IMR-90 (cell line): ENCODE data around the gene CBX6. TPM values are rescaled to one million over a fixed set of nuclear protein-coding genes. Genes with fewer than 3 reads are reported as not detected.

Source experiments
- ATAC-seq: fragments of 200-7000 bp; cut with Tn5 transposase; 2 replicates; pipeline ENCODE4 v1.9.1; 2020; ENCODE audit warnings: low read depth, mild to moderate bottlenecking, moderate library complexity
- BruUV-seq: library from RNA; stranded (reverse); fragments of 400-500 nt; replicated peaks from 2 replicates; lab custom pipeline; 2021; lab: Mats Ljungman, UMichigan
- CTCF ChIA-PET: fragments of 300-600 bp; formaldehyde crosslinking; extraction: SDS; loops from one replicate; lab custom pipeline; 2021; ENCODE audit warnings: antibody characterized with exemption; lab: Yijun Ruan, JAX
- POLR2A ChIA-PET: fragments of 300-600 bp; sonication (Branson Sonifier 250); formaldehyde crosslinking; loops from one replicate; lab custom pipeline; 2022; ENCODE audit warnings: antibody characterized with exemption; ENCODE audit not compliant: unreplicated experiment; lab: Charles Lee
- DNase-seq: peaks from one replicate; pipeline ENCODE4 v3.0.0; 2013
- H2AFZ ChIP-seq: replicated peaks from 2 replicates; pipeline ENCODE3; 2013; ENCODE audit warnings: low read length, mild to moderate bottlenecking; ENCODE audit not compliant: poor library complexity
- H2AK5ac ChIP-seq: 2 replicates; pipeline ENCODE4 v1.6.1; 2013; ENCODE audit warnings: low read depth, low read length, inconsistent platforms
- H2AK9ac ChIP-seq: replicated peaks from 2 replicates; pipeline ENCODE3; 2013; ENCODE audit warnings: mild to moderate bottlenecking, low read depth, low read length, moderate library complexity; ENCODE audit not compliant: poor library complexity
- H2BK120ac ChIP-seq: 2 replicates; pipeline ENCODE4 v1.6.1; 2013; ENCODE audit warnings: low read depth, low read length, inconsistent platforms
- H2BK15ac ChIP-seq: 3 replicates; pipeline ENCODE4 v1.6.1; 2013; ENCODE audit warnings: low read depth, low read length, inconsistent platforms
- H2BK20ac ChIP-seq: 2 replicates; pipeline ENCODE4 v1.6.1; 2013; ENCODE audit warnings: low read depth, mild to moderate bottlenecking, inconsistent platforms, low read length, moderate library complexity
- H2BK5ac ChIP-seq: 2 replicates; pipeline ENCODE4 v1.6.1; 2013; ENCODE audit warnings: mild to moderate bottlenecking, low read depth, low read length, inconsistent platforms; ENCODE audit not compliant: poor library complexity, severe bottlenecking
- H3K14ac ChIP-seq: replicated peaks from 2 replicates; pipeline ENCODE4 v1.6.1; 2013; ENCODE audit warnings: low read depth, low read length, inconsistent platforms
- H3K18ac ChIP-seq: 2 replicates; pipeline ENCODE4 v1.6.1; 2013; ENCODE audit warnings: low read depth, low read length, control low read depth
- H3K23ac ChIP-seq: 2 replicates; pipeline ENCODE4 v1.6.1; 2013; ENCODE audit warnings: low read depth, low read length, inconsistent platforms
- H3K27ac ChIP-seq: 2 replicates; pipeline ENCODE4 v1.5.1; 2013; ENCODE audit warnings: mild to moderate bottlenecking, control low read depth, low read length; ENCODE audit not compliant: insufficient read depth
- H3K27me3 ChIP-seq: 2 replicates; pipeline ENCODE4 v1.6.1; 2013; ENCODE audit warnings: low read length; ENCODE audit not compliant: control insufficient read depth, insufficient read depth
- H3K36me3 ChIP-seq: 2 replicates; pipeline ENCODE4 v1.6.1; 2013; ENCODE audit warnings: low read length, mixed read lengths; ENCODE audit not compliant: control insufficient read depth, insufficient read depth
- H3K4ac ChIP-seq: 2 replicates; pipeline ENCODE4 v1.6.1; 2013; ENCODE audit warnings: low read depth, low read length, inconsistent platforms
- H3K4me1 ChIP-seq: 2 replicates; pipeline ENCODE4 v1.6.1; 2013; ENCODE audit warnings: low read length, mixed read lengths; ENCODE audit not compliant: control insufficient read depth, insufficient read depth
- H3K4me2 ChIP-seq: 2 replicates; pipeline ENCODE4 v1.6.1; 2013; ENCODE audit warnings: low read depth, mild to moderate bottlenecking, control low read depth, low read length, moderate library complexity
- H3K4me3 ChIP-seq: 2 replicates; pipeline ENCODE4 v1.5.1; 2013; ENCODE audit warnings: low read depth, mild to moderate bottlenecking, control low read depth, low read length, moderate library complexity; ENCODE audit not compliant: insufficient read depth
- H3K56ac ChIP-seq: 2 replicates; pipeline ENCODE4 v1.6.1; 2013; ENCODE audit warnings: low read length, inconsistent platforms; ENCODE audit not compliant: insufficient read depth; ENCODE audit errors: extremely low read depth
- H3K79me1 ChIP-seq, 2 experiments: 2 replicates each; pipeline ENCODE4 v1.6.1; 2013; ENCODE audit warnings: low read length in 2 of 2, inconsistent platforms in 1 of 2, low read depth in 1 of 2
- H3K9ac ChIP-seq: 2 replicates; pipeline ENCODE4 v1.6.1; 2013; ENCODE audit warnings: low read depth, low read length, control low read depth
- H3K9me1 ChIP-seq: 2 replicates; pipeline ENCODE4 v1.6.1; 2013; ENCODE audit warnings: low read length, inconsistent platforms; ENCODE audit not compliant: insufficient read depth
- H3K9me3 ChIP-seq: 2 replicates; pipeline ENCODE4 v1.6.1; 2013; ENCODE audit warnings: low read length; ENCODE audit not compliant: control insufficient read depth, insufficient read depth
- H4K20me1 ChIP-seq: 2 replicates; pipeline ENCODE4 v1.6.1; 2013; ENCODE audit warnings: low read length, inconsistent platforms; ENCODE audit not compliant: insufficient read depth
- H4K5ac ChIP-seq: 2 replicates; pipeline ENCODE4 v1.6.1; 2013; ENCODE audit warnings: mild to moderate bottlenecking, low read depth, low read length, control low read depth
- H4K8ac ChIP-seq, 2 experiments: 2 replicates each; pipeline ENCODE4 v1.6.1; 2013; ENCODE audit warnings: low read depth in 2 of 2, low read length in 2 of 2, control low read depth in 1 of 2, inconsistent platforms in 1 of 2
- H4K91ac ChIP-seq: 2 replicates; pipeline ENCODE4 v1.6.1; 2013; ENCODE audit warnings: low read depth, low read length, inconsistent platforms; ENCODE audit not compliant: insufficient read depth
- MAZ ChIP-seq: IDR thresholded peaks from 2 replicates; pipeline ENCODE4 v1.6.1; 2012; ENCODE audit warnings: low read depth, mild to moderate bottlenecking, low read length, improper control_type of control experiment, moderate library complexity, borderline replicate concordance
- WGBS, 2 experiments: methylation state at CpG; one replicate each; pipeline versions ENCODE4 v1.1.5 to v1.1.7; 2013; ENCODE audit warnings: missing lambda C conversion rate in 2 of 2; ENCODE audit not compliant: insufficient read length in 1 of 2; ENCODE audit errors: extremely low coverage in 2 of 2; 5-methylcytosine and 5-hydroxymethylcytosine counted together
- dilution Hi-C: fragments of 300-500 bp; cut with HindIII; formaldehyde crosslinking; loops from one replicate; pipeline ENCODE4 v1.14.3; 2018; ENCODE audit warnings: low sequenced_read_pairs; ENCODE audit not compliant: unreplicated experiment
- in situ Hi-C: fragments of 300-500 bp; cut with MboI; formaldehyde crosslinking; loops from 3 replicates; pipeline ENCODE4 v1.14.3; 2019; ENCODE audit warnings: low sequenced_read_pairs, inconsistent platforms, mixed read lengths
- intact Hi-C: fragments of 100-400 bp; cut with micrococcal nuclease; formaldehyde crosslinking; loops from 2 replicates; pipeline ENCODE4 v1.10.0; 2022
- polyA plus RNA-seq, 3 experiments: library from polyadenylated mRNA; depleted of rRNA; stranded (reverse); fragments of >200 nt; gene quantifications; 2 replicates each; pipeline ENCODE4 v1.2.3, GENCODE V29; 2012; ENCODE audit warnings: low replicate concordance in 1 of 3
- total RNA-seq: library from RNA; depleted of rRNA; stranded (reverse); fragments of >200 nt; gene quantifications from 2 replicates; pipeline ENCODE4 v1.2.3, GENCODE V29; 2012
- TF ChIP-seq, protein P1 (sequence below): fragments of 150-350 bp; IDR thresholded peaks from 2 replicates; pipeline ENCODE4 v1.6.1; 2017; ENCODE audit warnings: mild to moderate bottlenecking, antibody characterized with exemption, low read length, low read depth

CBX6 gene
- total and polyA plus RNA-seq, 2 of the 4 experiments (the other 2 are of a cell fraction): 15.2 to 19.0 TPM

DNA sequence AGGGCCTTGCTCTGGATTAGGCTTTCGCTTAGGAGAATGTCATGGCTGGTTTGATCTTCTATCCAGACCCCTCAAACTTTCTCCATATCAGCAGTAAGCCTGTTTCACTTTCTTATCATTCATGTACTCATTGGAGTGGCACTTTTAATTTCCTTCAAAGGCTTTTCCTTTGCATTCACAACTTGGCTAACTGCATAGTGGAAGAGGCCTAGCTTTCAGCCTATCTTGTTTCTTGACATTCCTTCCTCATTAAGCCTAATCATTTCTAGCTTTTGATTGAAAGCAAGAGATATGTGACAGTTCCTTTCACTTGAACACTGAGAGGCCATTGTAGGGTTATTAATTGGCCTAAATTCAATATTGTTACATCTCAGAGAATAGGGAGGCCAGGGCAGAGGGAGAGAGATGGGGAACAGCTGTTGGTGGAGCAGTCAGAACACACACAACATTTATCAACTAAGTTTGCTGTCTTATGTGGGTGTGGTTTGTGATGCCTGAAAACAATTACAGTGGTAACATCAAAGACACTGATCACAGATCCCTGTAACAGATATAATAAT is 47.7 kb upstream of the CBX6 start:
- ChIA-PET POLR2A (no interaction called here), CTCF (no interaction called here)
- Histone ChIP-seq H3K4me2 (no peak overlapping the region), H2BK15ac (no peak overlapping the region), H2AK5ac (no peak overlapping the region), H3K79me1 (no peaks in the 10 kb centered on the region), H3K9ac (no peak overlapping the region), H3K36me3 (no peaks in the 10 kb centered on the region), H2BK20ac (no peak overlapping the region), H4K8ac (no peak overlapping the region), H3K18ac (no peak overlapping the region), H3K23ac (no peak overlapping the region), H2BK120ac (no peak overlapping the region), H4K5ac (no peak overlapping the region), H3K4me3 (no peak overlapping the region), H3K9me3 (no peaks in the 10 kb centered on the region), H2AFZ (no peak overlapping the region), H2AK9ac (no peak overlapping the region), H3K27ac (no peak overlapping the region), H3K27me3 (peaks cover 15% of the 10 kb centered on the region), H3K56ac (no peak overlapping the region), H3K4ac (no peak overlapping the region), H2BK5ac (no peak overlapping the region), H4K91ac (no peak overlapping the region), H4K20me1 (peaks cover 4% of the 10 kb centered on the region; the same call in 1 of the 2 replicates), H3K14ac (no peak overlapping the region), H3K4me1 (no peaks in the 10 kb centered on the region), H3K9me1 (no peaks in the 10 kb centered on the region; the same call in 1 of the 2 replicates)
- no TSS peak for BruUV-seq
- in situ Hi-C loops: no loop called here
- TF ChIP-seq, protein P1, sequence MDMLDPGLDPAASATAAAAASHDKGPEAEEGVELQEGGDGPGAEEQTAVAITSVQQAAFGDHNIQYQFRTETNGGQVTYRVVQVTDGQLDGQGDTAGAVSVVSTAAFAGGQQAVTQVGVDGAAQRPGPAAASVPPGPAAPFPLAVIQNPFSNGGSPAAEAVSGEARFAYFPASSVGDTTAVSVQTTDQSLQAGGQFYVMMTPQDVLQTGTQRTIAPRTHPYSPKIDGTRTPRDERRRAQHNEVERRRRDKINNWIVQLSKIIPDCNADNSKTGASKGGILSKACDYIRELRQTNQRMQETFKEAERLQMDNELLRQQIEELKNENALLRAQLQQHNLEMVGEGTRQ: no peak
- TF ChIP-seq MAZ: no peak
- dilution Hi-C loops: no loop called here
- no CpG with 5 or more reads among the region's 1 CpG for WGBS, 2 experiments
- intact Hi-C loops: no loop called here
- DNase-seq: no peak
- no peak for ATAC-seq
